Motor neuron (in vitro differentiated cells): ENCODE measurements around the gene LCE2B. TPM values are rescaled to one million over a fixed set of nuclear protein-coding genes. Genes with fewer than 3 reads are reported as not detected.
"Not testable (repeated sequence)": the region's sequence is repeated elsewhere in the genome, so short reads cannot be mapped to it uniquely, and the experiment has no call there.

Experiments used
- ATAC-seq, 8 experiments: fragments of 200-7000 bp; cut with Tn5 transposase; replicated peaks in 6 of 8; 2 replicates each; pipeline ENCODE4 v1.8.0; 2021; ENCODE audit warnings: mild to moderate bottlenecking in 8 of 8, moderate library complexity in 8 of 8
- H3K27ac ChIP-seq, 2 donors: fragments of 250-450 bp; sonication (Bioruptor Pico); 2 replicates each; pipeline ENCODE4 v1.9.0; 2021; ENCODE audit warnings: antibody characterized with exemption in 2 of 2, mild to moderate bottlenecking in 2 of 2, moderate library complexity in 1 of 2
- H3K4me1 ChIP-seq, 2 donors: fragments of 250-450 bp; sonication (Bioruptor Pico); replicated peaks in 1 of 2; 2 replicates each; pipeline ENCODE4 v1.6.1; 2021; ENCODE audit warnings: antibody characterized with exemption in 2 of 2, mild to moderate bottlenecking in 2 of 2, moderate library complexity in 1 of 2
- H3K4me3 ChIP-seq, 5 donors: fragments of 250-450 bp; sonication (Bioruptor Pico); 2 replicates each; pipeline ENCODE4 v1.9.0; 2021; ENCODE audit warnings: antibody characterized with exemption in 5 of 5, mild to moderate bottlenecking in 5 of 5, moderate library complexity in 4 of 5
- WGBS, 10 experiments: fragments of 450-650 bp; shearing (Covaris generic); methylation state at CpG; one replicate each; pipeline ENCODE4 v1.0.0; 2022; 5-methylcytosine and 5-hydroxymethylcytosine counted together
- in situ Hi-C, 9 experiments: fragments of 400-800 bp; cut with MboI; loops; one replicate each; pipeline ENCODE4 v1.15.0; 2021; ENCODE audit warnings: low sequenced_read_pairs in 9 of 9, low pct_unique_long_range_greater_than_20kb in 2 of 9; ENCODE audit not compliant: unreplicated experiment in 9 of 9
- total RNA-seq, 8 experiments: library from RNA; unstranded; fragments of 300-600 nt; gene quantifications; 2 replicates each; pipeline versions ENCODE4 v1.2.3 to v1.2.4, GENCODE V29; 2022

LCE2B gene
- not detected for total RNA-seq

GRCh38 chr1:152685823-152686222, at the start of gene LCE2B:
LCE2B (plus strand) TSS chr1:152686123; CDS start chr1:152686844, 721 bp downstream.
- H3K4me3 ChIP-seq, H3K27ac ChIP-seq, H3K4me1 ChIP-seq, ATAC-seq, in situ Hi-C loops: not testable (repeated sequence)
- 20 to 40% methylated on average over 1 of the region's 4 CpGs; no CpG with 5 or more reads in 8 of the 10 experiments for WGBS, 10 experiments

GRCh38 chr1:152640351-152640750, 45.6 kb upstream of the LCE2B start:
- Histone ChIP-seq H3K4me1 (no peaks in the 10 kb centered on the region), H3K27ac (no peak overlapping the region), H3K4me3 (no peak overlapping the region)
- 8 to 88% (median 42%) methylated on average over 1 of the region's 1 CpG; no CpG with 5 or more reads in 2 of the 10 experiments for WGBS, 10 experiments
- no peak for ATAC-seq
- in situ Hi-C loops: no loop called here

- 0 to 73% (median 23%) methylated on average over 1 to 3 of the region's 3 CpGs; no CpG with 5 or more reads in 2 of the 10 experiments for WGBS, 10 experiments
- Histone ChIP-seq H3K4me3 (no peak overlapping the region), H3K4me1 (no peaks in the 10 kb centered on the region), H3K27ac (no peak overlapping the region)
- in situ Hi-C loops: no loop called here
- ATAC-seq: peak in 2 of 8 experiments; percentile 74 to 86
Observed at GRCh38 chr1:152643945-152644344, 42.0 kb upstream of the LCE2B start.

DNA sequence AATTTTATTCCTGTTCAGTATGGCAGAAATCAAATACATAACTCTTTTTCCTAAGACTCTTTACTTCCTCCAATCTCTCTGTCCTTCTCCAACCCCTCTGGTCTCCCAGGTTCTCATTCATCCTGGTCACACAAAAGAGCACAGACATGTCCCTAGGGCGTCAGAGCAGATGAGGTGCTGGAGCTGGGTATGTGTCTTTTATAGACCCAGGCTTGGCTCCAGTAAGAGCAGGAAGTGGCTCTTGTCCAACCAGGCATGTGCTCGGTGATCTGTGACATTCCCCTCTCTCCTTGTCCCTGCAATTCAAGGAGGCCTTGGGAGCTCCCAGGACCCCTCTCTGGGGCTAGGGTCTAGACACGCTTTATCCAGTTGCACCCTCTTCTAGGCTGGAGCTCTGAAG, 40.8 kb upstream of the LCE2B start:
- in situ Hi-C loops: no loop called here
- no peak for ATAC-seq

DNA sequence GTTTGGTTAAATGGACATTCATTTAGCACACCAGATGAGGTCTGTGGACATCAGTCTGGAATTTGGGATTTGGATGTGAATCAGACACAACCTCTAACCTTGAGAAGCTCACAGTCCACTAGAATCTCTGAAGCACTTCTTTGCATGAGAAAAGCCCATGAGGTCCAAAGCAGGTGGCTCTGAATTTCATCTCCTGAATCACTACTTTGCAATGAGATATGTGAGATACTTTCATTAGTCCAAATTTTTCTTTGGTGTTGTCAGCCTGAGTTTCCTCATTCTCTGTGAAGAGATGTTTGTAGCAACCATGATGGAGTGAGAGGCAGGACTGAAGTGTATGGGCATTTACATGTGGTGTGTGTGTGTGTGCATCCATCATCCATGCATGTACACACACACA, 39.3 kb upstream of the LCE2B start:
- no peak overlapping the region for H3K27ac ChIP-seq
- H3K4me1 ChIP-seq: no peaks in the 10 kb centered on the region
- in situ Hi-C loops: no loop called here
- H3K4me3 ChIP-seq: no peak overlapping the region
- no peak for ATAC-seq

More for the DNA sequence above, 40.8 kb upstream of the LCE2B start:
- Histone ChIP-seq H3K4me1 (no peaks in the 10 kb centered on the region), H3K4me3 (no peak overlapping the region), H3K27ac (no peak overlapping the region)
- 0 to 54% (median 41%) methylated on average over 1 to 3 of the region's 3 CpGs; no CpG with 5 or more reads in 5 of the 10 experiments for WGBS, 10 experiments

GRCh38 chr1:152654110-152654509, 31.8 kb upstream of the LCE2B start:
- in situ Hi-C loops: loop anchor here in 1 of 9 experiments (25.0 kb wide), 1 partner anchor 208 kb away; the partner anchor contains the start of gene LCE7A
- ATAC-seq: peak in 5 of 8 experiments; percentile 34 to 90 (median 84)
- no peak overlapping the region for H3K27ac ChIP-seq
- whole genome bisulfite sequencing, 10 experiments: 0 to 100% (median 28%) methylated on average over 2 to 10 of the region's 10 CpGs
- no peaks in the 10 kb centered on the region for H3K4me1 ChIP-seq
- H3K4me3 ChIP-seq: no peak overlapping the region

DNA sequence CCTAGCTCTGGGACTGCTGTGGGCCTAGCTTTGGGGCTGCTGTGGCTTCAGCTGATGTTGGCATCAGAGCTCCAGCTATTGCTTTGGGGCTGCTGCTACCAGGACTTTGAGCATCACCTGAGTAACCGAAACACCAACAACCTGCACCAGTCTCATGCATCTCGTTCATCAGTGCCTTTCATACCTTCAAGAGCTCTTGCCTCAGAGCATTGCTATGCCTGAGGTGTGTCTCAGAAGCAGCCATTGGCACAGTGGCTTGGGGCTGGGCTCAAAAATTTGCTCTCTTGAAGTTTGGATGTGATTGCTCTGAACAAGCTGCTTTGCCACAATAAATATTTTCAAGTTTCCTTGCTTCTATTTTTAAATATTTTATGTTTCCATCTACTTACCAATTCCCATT, 29.5 kb upstream of the LCE2B start:
- no peak for ATAC-seq
- in situ Hi-C loops: loop anchor here in 1 of 9 experiments (25.0 kb wide), 1 partner anchor 206 kb away; the partner anchor contains the start of gene LCE7A

GRCh38 chr1:152657677-152658076, 28.2 kb upstream of the LCE2B start:
- in situ Hi-C loops: loop anchor here in 1 of 9 experiments (25.0 kb wide), 1 partner anchor 205 kb away; the partner anchor contains the start of gene LCE7A
- Histone ChIP-seq H3K27ac (no peak overlapping the region), H3K4me1 (no peaks in the 10 kb centered on the region), H3K4me3 (no peak overlapping the region)
- 14 to 86% (median 51%) methylated on average over 2 to 4 of the region's 4 CpGs; no CpG with 5 or more reads in 2 of the 10 experiments for WGBS, 10 experiments
- no peak for ATAC-seq

More for the DNA sequence above, 29.5 kb upstream of the LCE2B start:
- Histone ChIP-seq H3K4me3 (no peak overlapping the region), H3K4me1 (no peaks in the 10 kb centered on the region), H3K27ac (no peak overlapping the region)
- WGBS, 10 experiments: 17 to 54% (median 31%) methylated on average over 2 of the region's 2 CpGs; no CpG with 5 or more reads in 4 of the 10 experiments

GRCh38 chr1:152658649-152659048, 27.3 kb upstream of the LCE2B start:
- in situ Hi-C loops: loop anchor here in 1 of 9 experiments (25.0 kb wide), 1 partner anchor 204 kb away; the partner anchor contains the start of gene LCE7A
- WGBS, 10 experiments: 0 to 100% (median 80%) methylated on average over 1 to 3 of the region's 3 CpGs; no CpG with 5 or more reads in 1 of the 10 experiments
- H3K4me1 ChIP-seq: no peaks in the 10 kb centered on the region
- H3K27ac ChIP-seq: no peak overlapping the region
- no peak for ATAC-seq
- H3K4me3 ChIP-seq: no peak overlapping the region

GRCh38 chr1:152663098-152663497, 22.8 kb upstream of the LCE2B start, which contains the start of gene LCE2D:
LCE2D (plus strand) TSS chr1:152663380; CDS start chr1:152664106, 726 bp downstream.
- Histone ChIP-seq H3K4me1 (no peaks in the 10 kb centered on the region), H3K27ac (no peak within 1 kb of the TSS), H3K4me3 (no peak within 1 kb of the TSS)
- in situ Hi-C loops: loop anchor here in 1 of 9 experiments (25.0 kb wide), 1 partner anchor 199 kb away; the partner anchor contains the start of gene LCE7A
- WGBS, 10 experiments: 0 to 40% (median 23%) methylated on average over 1 to 3 of the region's 3 CpGs; no CpG with 5 or more reads in 3 of the 10 experiments
- no peak for ATAC-seq

GRCh38 chr1:152666171-152666570, 19.8 kb upstream of the LCE2B start:
- H3K27ac ChIP-seq, H3K4me3 ChIP-seq, ATAC-seq, H3K4me1 ChIP-seq: not testable (repeated sequence)
- in situ Hi-C loops: loop anchor here in 1 of 9 experiments (25.0 kb wide), 1 partner anchor 196 kb away; the partner anchor contains the start of gene LCE7A
- WGBS, 10 experiments: 43 to 83% (median 67%) methylated on average over 1 of the region's 1 CpG; no CpG with 5 or more reads in 3 of the 10 experiments

GRCh38 chr1:152667648-152668047, 18.3 kb upstream of the LCE2B start:
- no peak overlapping the region for H3K4me3 ChIP-seq
- H3K27ac ChIP-seq: no peak overlapping the region
- 67 to 90% (median 77%) methylated on average over 2 to 5 of the region's 5 CpGs; no CpG with 5 or more reads in 6 of the 10 experiments for WGBS, 10 experiments
- in situ Hi-C loops: loop anchor here in 1 of 9 experiments (25.0 kb wide), 1 partner anchor 195 kb away; the partner anchor contains the start of gene LCE7A
- H3K4me1 ChIP-seq: no peaks in the 10 kb centered on the region
- ATAC-seq: no peak

DNA sequence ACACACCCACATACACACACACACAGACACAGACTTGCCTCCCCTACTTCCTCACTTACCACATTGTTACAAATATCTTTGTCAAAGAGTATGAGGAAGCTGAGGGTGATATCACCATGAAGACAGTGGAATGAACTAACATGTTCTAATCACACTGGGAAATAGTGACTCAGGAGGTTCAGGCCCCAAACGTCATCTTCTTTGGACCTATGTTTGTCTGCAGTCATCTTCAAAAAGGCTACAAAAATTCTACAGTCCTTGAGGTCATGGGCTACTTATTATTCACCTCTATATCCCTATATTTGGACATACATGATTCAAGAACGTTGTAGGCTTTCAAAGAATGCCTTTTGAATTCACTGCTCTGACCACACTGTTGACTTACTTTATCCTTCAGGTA, 12.9 kb upstream of the LCE2B start:
- Histone ChIP-seq H3K4me3 (no peak overlapping the region), H3K27ac (no peak overlapping the region), H3K4me1 (no peaks in the 10 kb centered on the region)
- 0 to 56% (median 17%) methylated on average over 1 to 2 of the region's 2 CpGs; no CpG with 5 or more reads in 1 of the 10 experiments for WGBS, 10 experiments
- ATAC-seq: no peak
- in situ Hi-C loops: loop anchor here in 1 of 9 experiments (25.0 kb wide), 1 partner anchor 189 kb away; the partner anchor contains the start of gene LCE7A
